Suppressor macrophage treated with lipopolysaccharide for 4 hours (primary cell): ENCODE data around the gene CAPN2.

Experiments
- DNase-seq: peaks from one replicate; pipeline ENCODE4 v3.0.0-alpha.2; 2020

CAPN2 gene

GRCh38 chr1:223702735-223703667, 9.3 kb upstream of the CAPN2 start:
- DNase-seq = peak; percentile 69

GRCh38 chr1:223703668-223704013, 8.7 kb upstream of the CAPN2 start:
- no peak for DNase-seq

GRCh38 chr1:223704921-223705878, 7.1 kb upstream of the CAPN2 start:
- DNase-seq = peak; percentile 48

GRCh38 chr1:223706077-223706973, 6.0 kb upstream of the CAPN2 start:
- DNase-seq = no peak

- DNase-seq = peak; percentile 41
These were observed 4.9 kb upstream of the CAPN2 start for GRCh38 chr1:223707256-223708000.

- no peak for DNase-seq
These were observed 4.4 kb upstream of the CAPN2 start for GRCh38 chr1:223708001-223708359.

- no peak for DNase-seq
These were observed 3.6 kb upstream of the CAPN2 start for GRCh38 chr1:223708651-223709268.

GRCh38 chr1:223709598-223709997, 2.7 kb upstream of the CAPN2 start:
- DNase-seq = no peak

- DNase-seq = no peak
These were observed 1.9 kb upstream of the CAPN2 start for GRCh38 chr1:223710179-223711133.

- no peak for DNase-seq
These were observed 1.2 kb upstream of the CAPN2 start for GRCh38 chr1:223711173-223711572.

- no peak for DNase-seq
These were observed 569 bp upstream of the CAPN2 start for GRCh38 chr1:223711747-223712193.

GRCh38 chr1:223712850-223713474, 623 bp downstream of the CAPN2 start:
- DNase-seq = peak; percentile 61

GRCh38 chr1:223713546-223714420, 1.4 kb downstream of the CAPN2 start:
- DNase-seq = no peak

GRCh38 chr1:223714421-223714724, 2.0 kb downstream of the CAPN2 start:
- DNase-seq = no peak

- DNase-seq = peak; percentile 47
These were observed 2.7 kb downstream of the CAPN2 start for GRCh38 chr1:223714849-223715603.

- DNase-seq = no peak
These were observed 3.3 kb downstream of the CAPN2 start for GRCh38 chr1:223715604-223716172.

- peak; percentile 62 for DNase-seq
These were observed 4.0 kb downstream of the CAPN2 start for GRCh38 chr1:223716302-223716862.
